Hindlimb muscle (tissue), 1 donor: ENCODE results near the gene HLA-DRB1. TPM values are rescaled to one million over a fixed set of nuclear protein-coding genes. Genes with fewer than 3 reads are reported as not detected.
"Not testable (repeated sequence)": the region's sequence is repeated elsewhere in the genome, so short reads cannot be mapped to it uniquely, and the experiment has no call there.

ENCODE experiments used
- DNase-seq: peaks from one replicate; pipeline ENCODE4 v3.0.0-alpha.2; 2013
- polyA plus RNA-seq: library from polyadenylated mRNA; unstranded; fragments of 120-200 nt; gene quantifications from one replicate; pipeline ENCODE4 v1.2.1, GENCODE V29; 2013; ENCODE audit not compliant: insufficient read length

HLA-DRB1 gene
- polyA plus RNA-seq, 1 donor = 20.5 TPM

DNA sequence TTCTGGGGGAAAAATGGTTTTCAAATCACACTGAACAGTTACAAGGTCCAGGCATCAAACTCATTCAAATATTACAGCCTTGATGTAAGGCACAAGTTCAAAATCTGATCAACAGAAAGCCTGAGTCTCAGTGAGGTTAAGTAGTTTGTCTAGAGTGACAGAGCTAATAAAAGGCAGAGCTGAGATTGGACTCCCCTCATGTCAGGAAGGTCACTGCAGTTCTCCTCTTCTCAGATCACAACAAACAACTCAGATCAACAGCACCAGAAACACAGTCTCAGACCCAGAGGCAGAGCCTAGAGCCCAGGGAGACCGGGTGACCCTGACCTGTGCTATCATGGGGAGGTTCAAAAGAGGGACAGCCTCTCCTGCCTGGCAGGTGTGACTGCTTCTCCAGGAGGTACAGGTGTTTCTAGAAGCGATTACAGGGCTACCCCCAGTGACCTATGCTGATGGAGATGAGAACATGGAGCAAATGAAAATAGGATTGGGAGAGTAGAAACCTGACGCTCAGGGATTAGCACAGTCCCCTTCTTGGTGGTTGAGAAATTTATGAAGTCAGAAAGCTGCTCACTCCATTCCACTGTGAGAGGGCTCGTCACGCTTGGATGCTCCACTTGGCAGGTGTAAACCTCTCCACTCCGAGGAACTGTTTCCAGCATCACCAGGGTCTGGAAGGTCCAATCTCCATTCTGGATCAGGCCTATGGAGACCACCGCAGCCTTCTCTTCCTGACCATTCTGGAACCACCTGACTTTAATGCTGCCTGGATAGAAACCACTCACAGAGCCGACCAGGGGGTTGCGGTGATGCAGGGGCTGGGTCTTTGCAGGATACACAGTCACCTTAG, 35.3 kb downstream of the HLA-DRB1 start:
- no peak for DNase-seq

DNA sequence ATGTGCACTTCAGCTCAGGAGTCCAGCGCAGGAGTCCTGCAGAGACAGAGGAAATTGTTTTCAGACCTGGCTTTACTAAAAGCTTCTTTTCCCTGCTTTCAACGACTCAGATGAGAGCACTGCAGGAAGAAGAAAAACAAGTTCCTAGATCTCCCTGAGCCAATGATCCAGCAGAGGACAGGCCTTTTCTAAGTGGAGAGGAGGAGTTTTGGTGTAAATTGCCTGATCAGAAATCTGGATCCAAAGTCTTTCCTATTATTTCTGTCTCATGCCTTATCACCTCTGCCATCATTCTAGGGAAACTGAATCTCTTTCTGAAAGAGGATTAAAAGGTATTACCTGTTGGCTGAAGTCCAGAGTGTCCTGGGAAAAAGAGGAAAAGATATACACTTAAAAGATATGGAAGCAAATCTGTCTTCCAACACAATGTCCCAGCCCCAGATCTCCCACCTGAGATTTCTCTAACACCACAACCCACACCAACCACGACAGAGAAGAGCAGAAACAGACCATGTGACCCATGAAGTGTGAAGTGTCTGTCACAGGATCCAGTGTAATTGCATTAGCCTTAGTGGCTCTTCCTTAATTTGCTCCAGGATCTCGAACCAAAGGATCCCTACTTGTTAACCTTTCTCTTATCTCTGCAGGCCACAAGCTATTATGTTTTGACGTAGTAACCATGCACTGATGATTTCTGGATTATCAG, 36.5 kb downstream of the HLA-DRB1 start:
- DNase-seq = no peak

- DNase-seq = no peak
These were observed 38.2 kb downstream of the HLA-DRB1 start for GRCh38 chr6:32551410-32551809.

GRCh38 chr6:32539839-32540238, 49.8 kb downstream of the HLA-DRB1 start:
- DNase-seq = no peak

DNA sequence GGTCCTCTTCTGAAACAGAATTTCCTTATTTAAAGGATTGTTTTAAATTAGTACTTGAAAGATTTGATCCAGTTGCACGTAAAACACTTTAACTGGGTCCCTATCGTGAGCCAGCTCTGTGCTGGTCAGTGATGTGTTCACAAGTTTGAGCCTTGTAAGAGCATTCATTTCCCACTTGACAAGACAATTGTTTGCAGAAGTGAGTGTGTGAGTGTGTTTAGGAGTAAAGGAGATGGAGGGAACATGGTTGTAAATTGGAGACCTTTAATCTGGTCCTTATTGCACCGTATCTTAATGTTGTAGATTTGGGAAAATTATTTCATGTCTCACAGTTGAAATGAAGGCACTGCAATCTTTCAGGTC, 59.2 kb downstream of the HLA-DRB1 start:
- not testable (repeated sequence) for DNase-seq

DNA sequence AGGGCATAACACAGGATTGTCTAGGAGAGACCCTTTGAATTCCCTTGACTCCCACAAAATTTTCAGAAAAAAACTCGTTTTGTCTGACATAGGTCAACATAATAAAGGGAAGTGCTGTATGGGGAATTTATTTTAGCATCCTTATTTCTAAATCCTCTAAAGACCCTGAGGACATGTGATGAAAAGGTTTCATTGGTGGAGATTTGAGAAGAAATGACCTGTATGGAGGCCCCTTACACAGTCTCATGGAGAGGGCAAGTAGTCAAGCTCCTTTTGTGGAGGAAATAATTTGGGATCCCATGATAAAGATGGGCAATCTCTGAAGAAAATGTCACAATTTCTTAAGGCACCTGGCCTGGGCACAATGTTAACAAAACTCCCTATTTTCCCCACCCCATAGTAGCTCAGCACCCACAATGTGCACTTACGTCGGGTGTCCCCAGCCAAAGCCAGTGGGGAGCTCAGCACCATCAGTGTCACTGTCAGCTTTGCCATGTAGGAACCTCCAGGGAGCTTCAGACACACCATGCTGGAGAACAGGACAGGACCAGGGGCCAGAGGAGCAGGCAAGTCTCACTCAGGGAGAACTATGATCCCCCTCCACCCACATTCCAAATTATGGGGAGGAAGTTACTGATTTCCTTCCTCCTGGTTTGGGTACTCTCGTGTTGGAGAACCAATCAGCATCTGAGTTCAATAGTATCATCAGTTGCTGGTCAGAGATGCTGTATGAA, 59.8 kb downstream of the HLA-DRB1 start, which contains the start of gene HLA-DRB5:
Gene HLA-DRB5, minus strand, starts transcription at position 591 of the 734 bp plus-strand sequence. Its CDS starts 63 bp downstream, at position 528.
- peak; percentile 0 for DNase-seq

Other genes with a start within 250 kb of the HLA-DRB1 start
- gene TSBP1, start 217.9 kb downstream of the HLA-DRB1 start, polyA plus RNA-seq = not detected
- gene BTNL2, start 182.7 kb downstream of the HLA-DRB1 start, polyA plus RNA-seq = 0.28 TPM
- gene HLA-DRA, start 150.0 kb downstream of the HLA-DRB1 start, polyA plus RNA-seq = 57.8 TPM
- gene HLA-DRB5, start 59.6 kb downstream of the HLA-DRB1 start, polyA plus RNA-seq = 9.5 TPM
- 9.5 TPM for gene HLA-DQA1, start 47.6 kb upstream of the HLA-DRB1 start, polyA plus RNA-seq
- gene HLA-DQB1, start 76.8 kb upstream of the HLA-DRB1 start, polyA plus RNA-seq = 9.4 TPM
- 1.3 TPM for gene HLA-DQA2, start 151.5 kb upstream of the HLA-DRB1 start, polyA plus RNA-seq
- gene HLA-DQB2, start 173.7 kb upstream of the HLA-DRB1 start, polyA plus RNA-seq = 0.70 TPM
- not detected for gene HLA-DOB, start 227.2 kb upstream of the HLA-DRB1 start, polyA plus RNA-seq
- 8.1 TPM for gene TAP2, start 248.9 kb upstream of the HLA-DRB1 start, polyA plus RNA-seq